ENCODE data around the gene ART5.

- TF ChIP-seq POLR2A (IDR thresholded peaks at IDR 0.05; ENCODE audit: low read depth, low read length) (no peak), POLR2AphosphoS5 (IDR thresholded peaks at IDR 0.05; ENCODE audit: low read depth, low read length) (no peak), TAF1 (IDR thresholded peaks at IDR 0.05; ENCODE audit: low read depth, low read length) (no peak)
Observed at GRCh38 chr11:3622521-3622920, 19.3 kb downstream of the ART5 start.
